HEK293T (cell line): ENCODE results near the gene PANK1.

Source experiments
- ARNT ChIP-seq: fragments of 450-650 bp; IDR thresholded peaks from 2 replicates; pipeline ENCODE4 v1.6.1; 2017; ENCODE audit warnings: mild to moderate bottlenecking
- BHLHE40 ChIP-seq: fragments of 450-650 bp; IDR thresholded peaks from 2 replicates; pipeline ENCODE4 v1.6.1; 2016; ENCODE audit warnings: mild to moderate bottlenecking, moderate library complexity, borderline replicate concordance
- FOXA1 ChIP-seq: fragments of 450-650 bp; IDR thresholded peaks from 2 replicates; pipeline ENCODE4 v1.6.1; 2016; ENCODE audit warnings: mild to moderate bottlenecking
- FOXM1 ChIP-seq: fragments of 450-650 bp; IDR thresholded peaks from 2 replicates; pipeline ENCODE4 v1.6.1; 2017; ENCODE audit warnings: mild to moderate bottlenecking, borderline replicate concordance
- L3MBTL2 ChIP-seq: fragments of 450-650 bp; conservative IDR thresholded peaks from 2 replicates; pipeline ENCODE4 v1.6.1; 2016; ENCODE audit warnings: mild to moderate bottlenecking
- LEF1 ChIP-seq: fragments of 450-650 bp; IDR thresholded peaks from 2 replicates; pipeline ENCODE4 v1.6.1; 2017; ENCODE audit warnings: mild to moderate bottlenecking, borderline replicate concordance
- NFRKB ChIP-seq: fragments of 450-650 bp; IDR thresholded peaks from 2 replicates; pipeline ENCODE4 v1.6.1; 2016; ENCODE audit warnings: mild to moderate bottlenecking, moderate library complexity
- PKNOX1 ChIP-seq: fragments of 450-650 bp; IDR thresholded peaks from 2 replicates; pipeline ENCODE4 v1.6.1; 2016
- SP1 ChIP-seq: fragments of 450-650 bp; IDR thresholded peaks from 2 replicates; pipeline ENCODE4 v1.6.1; 2017
- SUZ12 ChIP-seq: fragments of 450-650 bp; IDR thresholded peaks from 2 replicates; pipeline ENCODE4 v1.6.1; 2016; ENCODE audit warnings: mild to moderate bottlenecking
- TARDBP ChIP-seq: fragments of 450-650 bp; IDR thresholded peaks from 2 replicates; pipeline ENCODE4 v1.6.1; 2016
- ZNF384 ChIP-seq: fragments of 450-650 bp; IDR thresholded peaks from 2 replicates; pipeline ENCODE4 v1.6.1; 2016

GRCh38 chr10:89679986-89680385, 34.9 kb upstream of the PANK1 start:
- TF ChIP-seq BHLHE40 (no peak), ZNF384 (no peak), L3MBTL2 (no peak), SP1 (no peak), TARDBP (no peak), NFRKB (no peak), FOXA1 (no peak), SUZ12 (no peak), LEF1 (no peak), FOXM1 (no peak), PKNOX1 (no peak), ARNT (no peak)
